IMR-90 (cell line): ENCODE measurements around the gene ADAMTS18.

Source experiments
- CEBPB ChIP-seq: IDR thresholded peaks from 2 replicates; pipeline ENCODE4 v1.6.1; 2012; ENCODE audit warnings: low read depth, low read length, improper control_type of control experiment
- MAFK ChIP-seq: IDR thresholded peaks from 2 replicates; pipeline ENCODE4 v1.6.1; 2012; ENCODE audit warnings: low read depth, low read length, improper control_type of control experiment
- MAZ ChIP-seq: IDR thresholded peaks from 2 replicates; pipeline ENCODE4 v1.6.1; 2012; ENCODE audit warnings: low read depth, mild to moderate bottlenecking, low read length, improper control_type of control experiment, moderate library complexity, borderline replicate concordance
- MXI1 ChIP-seq: IDR thresholded peaks from 2 replicates; pipeline ENCODE4 v1.6.1; 2012; ENCODE audit warnings: low read depth, mild to moderate bottlenecking, low read length, moderate library complexity, borderline replicate concordance
- POLR2A ChIP-seq: IDR thresholded peaks from 2 replicates; pipeline ENCODE4 v1.6.1; 2012; ENCODE audit warnings: mild to moderate bottlenecking, low read depth, low read length
- RAD21 ChIP-seq: IDR thresholded peaks from 2 replicates; pipeline ENCODE4 v1.6.1; 2012; ENCODE audit warnings: low read length, improper control_type of control experiment
- RCOR1 ChIP-seq: IDR thresholded peaks from 2 replicates; pipeline ENCODE4 v1.6.1; 2012; ENCODE audit warnings: mild to moderate bottlenecking, low read length, improper control_type of control experiment; ENCODE audit not compliant: insufficient replicate concordance
- RFX5 ChIP-seq: IDR thresholded peaks from 2 replicates; pipeline ENCODE4 v1.8.0; 2012; ENCODE audit warnings: low read depth, mild to moderate bottlenecking, low read length, moderate library complexity
- TF ChIP-seq, protein P1 (sequence below): conservative IDR thresholded peaks from 2 replicates; pipeline ENCODE4 v1.5.1; 2012; ENCODE audit warnings: mild to moderate bottlenecking, low read depth, low read length, improper control_type of control experiment
- TF ChIP-seq, protein P2 (sequence below): fragments of 150-350 bp; IDR thresholded peaks from 2 replicates; pipeline ENCODE4 v1.6.1; 2017; ENCODE audit warnings: mild to moderate bottlenecking, antibody characterized with exemption, low read length, low read depth

DNA sequence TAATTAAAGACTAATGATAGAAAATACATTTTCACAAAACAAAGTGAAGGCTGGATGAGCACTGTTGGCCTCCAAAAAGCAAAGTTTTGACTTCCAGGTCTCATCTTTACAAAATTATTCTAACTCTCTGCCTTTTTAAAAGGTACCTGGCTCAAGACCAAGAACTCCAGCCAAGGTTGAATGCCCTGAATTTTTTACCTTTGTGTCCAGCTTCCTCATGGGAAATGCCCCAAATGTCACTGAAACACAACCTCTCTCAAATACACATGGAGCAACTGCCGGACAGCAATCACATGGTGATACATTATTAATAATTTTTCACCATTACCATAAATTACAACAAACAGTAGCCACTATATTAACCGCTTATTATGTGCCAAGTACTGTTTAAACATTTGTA lies 32.2 kb downstream of the ADAMTS18 start:
- TF ChIP-seq RFX5: no peak
- TF ChIP-seq, protein P1, sequence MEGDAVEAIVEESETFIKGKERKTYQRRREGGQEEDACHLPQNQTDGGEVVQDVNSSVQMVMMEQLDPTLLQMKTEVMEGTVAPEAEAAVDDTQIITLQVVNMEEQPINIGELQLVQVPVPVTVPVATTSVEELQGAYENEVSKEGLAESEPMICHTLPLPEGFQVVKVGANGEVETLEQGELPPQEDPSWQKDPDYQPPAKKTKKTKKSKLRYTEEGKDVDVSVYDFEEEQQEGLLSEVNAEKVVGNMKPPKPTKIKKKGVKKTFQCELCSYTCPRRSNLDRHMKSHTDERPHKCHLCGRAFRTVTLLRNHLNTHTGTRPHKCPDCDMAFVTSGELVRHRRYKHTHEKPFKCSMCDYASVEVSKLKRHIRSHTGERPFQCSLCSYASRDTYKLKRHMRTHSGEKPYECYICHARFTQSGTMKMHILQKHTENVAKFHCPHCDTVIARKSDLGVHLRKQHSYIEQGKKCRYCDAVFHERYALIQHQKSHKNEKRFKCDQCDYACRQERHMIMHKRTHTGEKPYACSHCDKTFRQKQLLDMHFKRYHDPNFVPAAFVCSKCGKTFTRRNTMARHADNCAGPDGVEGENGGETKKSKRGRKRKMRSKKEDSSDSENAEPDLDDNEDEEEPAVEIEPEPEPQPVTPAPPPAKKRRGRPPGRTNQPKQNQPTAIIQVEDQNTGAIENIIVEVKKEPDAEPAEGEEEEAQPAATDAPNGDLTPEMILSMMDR: no peak
- TF ChIP-seq MAZ: no peak
- no peak for TF ChIP-seq POLR2A
- TF ChIP-seq MXI1: no peak
- no peak for TF ChIP-seq CEBPB
- TF ChIP-seq RCOR1: no peak
- TF ChIP-seq, protein P2, sequence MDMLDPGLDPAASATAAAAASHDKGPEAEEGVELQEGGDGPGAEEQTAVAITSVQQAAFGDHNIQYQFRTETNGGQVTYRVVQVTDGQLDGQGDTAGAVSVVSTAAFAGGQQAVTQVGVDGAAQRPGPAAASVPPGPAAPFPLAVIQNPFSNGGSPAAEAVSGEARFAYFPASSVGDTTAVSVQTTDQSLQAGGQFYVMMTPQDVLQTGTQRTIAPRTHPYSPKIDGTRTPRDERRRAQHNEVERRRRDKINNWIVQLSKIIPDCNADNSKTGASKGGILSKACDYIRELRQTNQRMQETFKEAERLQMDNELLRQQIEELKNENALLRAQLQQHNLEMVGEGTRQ: no peak
- no peak for TF ChIP-seq RAD21
- no peak for TF ChIP-seq MAFK
